ENCODE data around the gene HIVEP2.

The HIVEP2 gene

DNA sequence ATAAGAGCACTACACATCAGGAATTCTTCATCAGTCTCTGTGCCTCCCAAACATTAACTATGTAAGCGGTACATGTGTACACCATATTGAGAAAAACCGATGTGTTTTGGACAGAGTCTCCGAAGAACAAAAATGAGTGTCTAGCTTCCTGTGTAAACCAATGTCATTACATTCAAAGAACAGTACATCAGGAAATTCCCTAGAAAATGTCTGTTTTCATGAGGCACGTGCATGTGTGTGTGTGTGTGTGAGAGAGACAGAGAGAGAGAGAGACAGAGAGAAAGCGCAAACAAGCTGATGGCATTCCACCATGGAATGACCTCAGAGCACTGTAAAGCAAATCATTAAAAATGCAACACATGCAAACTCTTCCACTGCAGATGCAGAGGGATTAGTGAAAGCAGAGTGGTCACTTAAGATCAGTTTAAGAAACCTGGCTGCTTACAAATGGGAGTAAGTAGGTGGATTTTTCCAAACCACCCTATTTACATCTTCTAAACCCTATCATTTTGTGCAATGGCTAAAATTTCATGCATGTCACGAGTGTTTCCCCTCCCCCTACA is 133.9 kb downstream of the HIVEP2 start:
- DNase-seq = no peak

DNA sequence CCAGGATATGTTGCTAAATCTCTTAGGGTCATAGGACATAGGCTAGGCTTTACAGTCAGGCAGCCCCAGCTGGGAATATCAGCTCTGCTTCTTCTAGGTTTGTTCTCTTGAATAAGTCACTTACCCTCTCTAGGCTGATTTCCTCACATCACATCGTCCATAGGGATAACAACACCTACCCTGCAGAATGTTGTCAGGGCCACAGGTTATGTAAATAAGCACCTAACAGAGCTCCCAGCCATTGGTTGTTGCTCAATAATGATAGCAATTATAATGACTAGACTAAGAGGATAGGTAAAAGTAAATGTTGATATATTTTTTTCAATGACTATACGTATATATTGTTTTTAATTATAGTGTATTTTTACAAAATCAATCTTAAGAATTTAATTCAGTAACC is 135.0 kb downstream of the HIVEP2 start:
- no peak for DNase-seq

DNA sequence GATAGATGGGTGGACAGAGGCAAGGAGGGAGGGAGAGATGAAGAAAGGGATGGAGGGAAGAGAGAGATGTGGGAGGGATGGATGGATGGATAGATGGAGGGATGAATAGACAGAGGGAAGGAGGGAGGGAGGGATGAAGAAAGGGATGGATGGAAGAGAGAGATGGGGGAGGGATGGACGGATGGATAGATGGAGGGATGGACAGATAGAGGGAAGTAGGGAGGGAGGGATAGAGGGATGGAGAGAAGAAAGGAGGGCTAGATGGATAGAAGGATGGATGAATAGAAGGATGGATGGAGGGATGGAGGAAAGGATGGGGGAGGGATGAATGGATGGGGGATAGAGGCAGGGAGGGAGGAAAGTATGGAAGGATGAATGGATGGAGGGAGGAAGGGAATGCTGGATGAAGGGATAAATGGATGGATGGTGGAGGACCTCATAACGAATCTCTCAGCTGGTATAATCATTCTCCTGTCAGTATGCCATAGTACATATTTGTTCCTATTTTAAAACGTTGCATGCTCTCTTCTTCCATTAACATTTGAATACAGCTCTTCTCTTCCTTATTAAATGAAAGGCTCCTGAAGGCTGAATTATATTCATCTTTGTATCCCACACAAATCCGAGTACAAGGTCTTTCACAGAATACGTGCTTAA is 136.4 kb downstream of the HIVEP2 start:
- DNase-seq = no peak

DNA sequence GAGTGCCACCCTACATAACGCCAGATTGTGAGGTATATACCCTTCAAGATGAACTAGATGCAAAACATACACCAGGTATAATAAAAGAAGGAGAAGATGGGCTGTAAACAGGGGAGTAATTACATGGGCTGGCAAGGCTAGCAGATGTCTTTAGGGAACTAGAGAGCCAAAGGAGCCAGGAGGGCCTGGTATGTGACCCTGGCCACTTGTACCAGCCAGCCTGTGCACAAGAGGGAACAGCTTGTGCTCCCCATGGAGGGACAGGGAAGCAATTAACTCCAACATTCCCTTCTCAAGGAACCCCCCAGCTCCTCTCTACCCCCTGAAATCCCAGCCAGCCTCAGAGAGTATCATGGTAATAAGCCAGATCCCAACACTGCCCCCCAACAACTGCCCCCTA is 139.9 kb downstream of the HIVEP2 start:
- DNase-seq = no peak

DNA sequence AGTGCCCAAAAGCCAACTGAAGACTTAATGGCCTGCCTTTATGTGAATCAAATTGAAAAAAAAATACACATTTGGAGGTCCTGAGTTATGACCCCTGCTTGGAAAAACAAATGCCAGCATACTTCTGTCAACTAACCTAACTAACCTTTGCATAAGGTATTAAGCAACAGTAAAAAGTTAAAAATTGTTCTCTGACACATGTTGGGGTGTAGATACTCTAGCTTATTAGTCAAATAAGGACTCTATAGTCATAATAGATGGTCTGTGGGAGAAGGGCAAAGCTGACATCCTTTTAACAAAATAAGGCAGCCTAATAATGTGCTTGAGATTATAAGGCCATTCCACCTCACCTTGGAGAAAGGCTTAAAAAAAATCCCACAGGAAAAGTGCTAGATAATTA is 140.5 kb downstream of the HIVEP2 start:
- DNase-seq = no peak

DNA sequence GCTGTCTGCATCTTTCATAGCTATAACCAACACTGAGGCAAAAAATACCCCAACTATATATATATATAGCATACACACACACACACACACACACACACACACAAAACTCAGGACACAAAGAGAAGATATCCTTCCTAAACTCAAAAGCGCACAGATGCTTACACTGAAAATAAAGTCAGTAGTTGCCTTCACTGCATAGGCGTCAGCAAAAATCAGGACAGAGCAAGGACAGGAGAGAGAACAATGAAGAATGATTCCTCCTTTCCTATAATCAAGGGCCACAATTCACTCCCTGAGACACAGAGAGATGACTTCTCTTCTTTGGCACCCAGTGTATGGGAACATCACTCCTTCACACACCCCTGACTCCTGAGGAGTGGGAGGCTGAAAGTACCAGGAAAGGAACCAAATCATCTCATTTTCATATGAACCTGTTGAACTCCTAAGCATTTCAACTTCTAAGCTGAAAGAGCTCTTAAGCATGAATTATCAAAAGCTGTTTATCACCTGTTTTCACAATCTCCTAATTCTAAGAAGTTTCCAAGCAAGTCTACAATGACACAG is 141.4 kb downstream of the HIVEP2 start:
- no peak for DNase-seq

DNA sequence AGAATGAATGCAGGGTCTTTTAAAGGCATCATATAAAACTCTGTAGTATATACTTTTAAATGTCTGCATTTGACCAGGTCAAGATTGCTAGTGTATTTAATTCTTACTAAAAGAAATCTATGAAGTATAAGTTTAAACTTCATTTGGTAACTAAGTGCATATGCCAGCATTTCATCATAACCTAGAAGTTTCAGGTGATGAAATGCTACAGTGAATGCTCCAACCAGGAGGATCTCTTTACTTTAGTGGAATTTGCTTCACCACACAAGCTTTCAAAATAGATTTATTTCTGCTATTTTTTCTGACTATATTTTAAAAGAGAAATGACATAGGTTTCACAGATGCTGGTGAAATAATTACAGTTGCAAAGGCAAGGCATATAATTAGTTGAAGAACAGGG is 141.9 kb downstream of the HIVEP2 start:
- no peak for DNase-seq

DNA sequence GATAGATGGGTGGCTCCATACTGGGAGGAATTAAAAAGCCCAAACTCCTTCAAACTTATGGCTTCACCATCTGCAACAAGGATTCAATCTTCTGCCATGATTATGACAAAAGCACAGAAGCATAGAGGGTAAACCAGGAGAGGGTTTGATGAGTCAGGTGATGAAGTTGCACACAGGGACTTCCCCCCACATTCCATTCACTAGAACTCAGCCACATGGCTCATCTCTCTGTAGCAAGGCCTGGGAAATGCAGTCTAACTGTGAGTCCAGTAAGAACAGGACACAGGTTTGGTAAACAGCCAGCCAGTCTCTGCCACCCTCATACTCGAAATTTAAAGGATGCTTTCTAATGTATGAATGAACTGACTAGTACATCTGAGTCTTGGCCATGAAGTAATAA is 142.9 kb downstream of the HIVEP2 start:
- no peak for DNase-seq

DNA sequence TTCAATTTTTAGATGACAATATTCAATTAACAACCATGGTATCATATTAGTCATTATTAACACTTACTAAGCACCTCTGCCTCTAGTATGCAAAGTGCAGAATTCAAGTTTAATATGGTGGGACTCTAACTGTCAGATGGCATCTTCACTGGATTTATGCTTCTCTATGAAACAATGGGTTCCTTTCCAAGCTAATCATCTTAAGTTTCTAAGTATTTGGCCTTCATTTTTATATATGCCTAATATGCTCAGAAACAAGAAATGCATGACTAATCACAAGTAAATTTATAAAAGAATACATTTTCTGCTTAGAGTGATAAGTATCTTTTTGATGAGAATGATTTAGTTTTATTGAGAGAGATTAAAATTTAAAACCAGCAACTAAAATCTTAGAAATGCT is 144.7 kb downstream of the HIVEP2 start:
- DNase-seq = no peak

DNA sequence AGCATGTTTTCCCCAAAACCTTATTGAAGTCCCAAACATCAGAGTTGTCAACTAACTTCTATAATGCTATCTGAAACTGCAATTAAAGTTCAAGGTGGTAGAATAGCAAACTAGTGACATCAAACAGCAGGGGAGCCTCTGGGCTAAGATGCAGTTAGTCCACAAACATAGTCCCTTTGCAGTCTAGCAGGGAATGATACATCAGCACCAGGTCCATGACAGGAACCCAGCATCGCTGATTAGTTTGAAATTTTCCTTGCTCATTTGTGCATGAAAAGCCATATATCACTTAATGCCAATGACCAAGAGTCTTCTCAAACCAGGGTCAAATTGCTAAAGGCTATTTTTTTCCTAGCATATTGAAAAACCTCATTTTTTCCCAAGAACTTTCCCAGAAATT is 145.3 kb downstream of the HIVEP2 start:
- no peak for DNase-seq

DNA sequence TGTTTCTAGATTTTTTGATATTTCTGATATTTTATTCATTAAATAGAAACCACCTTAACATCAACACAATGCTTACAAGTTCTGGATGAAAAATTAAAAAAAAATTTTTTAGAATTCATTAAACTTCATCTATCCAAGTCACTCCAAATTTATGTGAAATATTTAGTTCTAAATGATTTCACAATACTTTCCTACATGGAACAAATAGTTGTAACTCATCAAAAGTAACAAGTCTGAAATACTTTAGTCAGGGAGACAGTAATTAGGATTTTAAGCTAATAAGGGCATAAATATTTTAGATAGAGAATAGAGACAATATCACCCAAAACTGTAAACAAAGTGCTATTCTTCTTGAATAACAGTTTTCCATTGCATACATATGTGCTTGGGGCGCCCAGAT is 147.8 kb downstream of the HIVEP2 start:
- no peak for DNase-seq

DNA sequence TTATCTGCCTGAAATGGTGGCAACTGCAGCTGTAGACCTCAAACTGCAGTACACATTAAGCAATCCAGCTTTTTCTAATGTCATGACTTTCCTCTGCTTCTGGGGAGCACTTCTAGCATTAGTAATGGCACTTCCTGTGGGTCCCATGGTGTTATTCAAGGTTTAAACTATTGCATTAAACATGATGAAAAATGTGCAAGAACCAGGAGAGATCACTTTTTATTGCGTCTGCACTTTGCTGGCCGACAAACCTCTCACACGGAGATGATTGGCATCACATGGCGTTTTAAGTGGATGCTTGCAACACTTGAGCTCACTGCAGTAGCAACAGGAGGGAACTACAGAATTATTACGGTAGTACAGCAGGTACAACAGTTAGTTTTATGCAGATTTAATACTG is 148.4 kb downstream of the HIVEP2 start:
- DNase-seq = peak in 1 of 2 experiments; percentile 7

DNA sequence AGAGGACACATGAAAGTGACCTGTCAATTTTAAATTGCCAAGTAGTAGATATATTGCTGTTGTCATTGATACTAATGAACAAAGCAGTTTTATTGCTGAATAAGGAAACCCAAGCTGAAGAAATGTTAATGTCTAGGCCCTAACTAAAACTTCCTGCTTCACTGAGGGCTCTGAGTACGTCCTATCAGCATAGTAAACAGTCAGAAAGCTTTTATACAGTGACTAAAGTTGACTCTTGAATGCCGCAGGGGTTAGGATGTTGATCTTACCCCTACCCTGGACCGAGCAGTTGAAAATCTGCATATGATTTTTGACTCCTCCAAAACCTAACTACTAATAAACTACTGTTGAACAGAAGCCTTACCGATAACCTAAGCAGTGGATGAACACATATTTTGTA is 149.0 kb downstream of the HIVEP2 start:
- no peak for DNase-seq

DNA sequence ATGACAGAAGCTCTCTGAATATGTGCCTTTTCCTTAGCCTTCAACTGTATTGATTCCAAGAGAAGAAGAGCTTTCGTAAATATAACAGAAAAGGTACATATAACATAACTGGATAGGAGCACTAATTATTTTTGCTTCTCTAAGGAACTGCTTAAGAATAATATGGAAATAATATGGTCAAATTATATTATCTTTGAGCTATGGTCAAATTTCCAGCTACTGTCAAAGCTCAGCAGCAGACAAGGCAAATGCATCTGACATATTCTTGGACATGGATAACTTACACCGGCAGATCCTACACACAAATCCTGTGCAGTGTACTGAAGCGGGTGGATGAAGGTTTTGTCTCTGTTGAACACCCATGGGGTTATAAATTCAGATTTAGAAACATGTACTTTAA is 150.6 kb downstream of the HIVEP2 start:
- no peak for DNase-seq

DNA sequence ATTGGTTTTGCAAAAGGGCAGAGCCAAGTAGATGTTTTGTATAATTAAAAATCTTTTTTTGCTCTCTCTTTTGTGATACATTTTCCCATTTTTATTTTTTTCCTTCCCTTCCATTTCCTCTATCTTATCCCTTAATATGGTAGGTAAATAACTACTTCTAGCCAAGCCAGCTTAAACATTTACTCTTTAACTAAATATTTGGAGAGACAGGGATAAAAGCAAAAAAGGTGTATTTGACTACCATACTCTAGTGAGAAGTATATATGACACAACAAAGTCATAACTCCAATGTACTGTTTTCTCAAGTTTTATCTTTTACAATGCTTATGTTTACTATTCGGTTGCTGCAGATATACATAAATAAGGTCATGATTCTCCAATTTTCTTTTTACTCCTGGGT is 154.7 kb downstream of the HIVEP2 start:
- no peak for DNase-seq

DNA sequence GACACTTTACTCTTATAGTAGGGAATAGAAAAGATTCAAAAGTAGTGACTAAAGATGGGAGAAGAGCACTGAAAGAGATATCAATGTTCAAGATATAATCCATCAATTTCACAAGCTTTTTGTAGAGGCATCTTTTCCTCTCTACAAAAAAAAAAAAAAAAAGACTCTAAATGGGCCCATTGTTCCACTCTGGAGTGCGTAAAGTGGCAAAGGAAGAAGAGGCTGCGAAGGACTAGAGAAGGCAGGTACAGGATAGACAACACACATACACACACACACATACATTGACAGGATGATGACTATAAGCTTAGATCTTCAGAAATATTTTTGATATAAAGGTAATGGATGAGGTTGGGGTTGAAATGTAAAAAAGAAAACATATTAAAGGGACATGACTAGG is 157.6 kb downstream of the HIVEP2 start:
- DNase-seq = no peak

DNA sequence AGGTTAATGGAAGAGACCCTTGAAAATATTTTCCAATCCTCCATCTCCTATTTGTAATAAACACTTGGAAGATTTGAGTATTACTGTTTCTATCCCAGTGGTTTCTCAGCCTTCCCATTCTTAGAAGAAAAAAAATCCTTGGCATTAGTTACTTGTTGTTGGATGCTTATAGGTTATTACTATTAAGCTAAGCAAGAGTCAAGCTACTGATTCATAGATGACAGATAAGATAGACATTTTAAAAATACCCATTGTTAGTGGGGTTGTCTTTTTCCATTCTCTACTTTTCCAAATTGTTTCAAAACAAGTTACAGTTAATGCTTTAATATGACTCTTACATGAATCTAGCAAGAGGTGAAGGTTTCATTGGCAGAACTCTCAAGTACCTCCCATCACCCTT is 158.5 kb downstream of the HIVEP2 start:
- no peak for DNase-seq

DNA sequence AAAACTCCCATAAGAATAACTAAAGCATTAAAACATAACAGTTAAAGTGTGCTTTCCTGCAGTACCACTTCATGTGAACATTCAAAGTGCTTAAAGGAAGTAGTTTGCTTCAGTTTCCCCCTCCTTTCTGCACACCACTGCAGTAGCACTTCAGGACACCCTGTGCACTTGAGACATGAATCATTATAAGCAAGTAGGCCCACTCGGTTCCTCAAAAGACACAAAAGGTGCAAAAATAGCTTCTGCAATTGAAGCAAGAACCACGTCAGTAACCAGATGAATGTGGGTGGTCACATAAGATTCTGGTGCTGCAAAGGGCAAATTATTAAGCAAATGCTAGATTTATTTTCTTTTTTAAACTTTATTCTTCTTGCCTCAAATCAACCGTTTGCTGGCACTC is 160.6 kb downstream of the HIVEP2 start:
- DNase-seq = peak; percentile 58 to 78

DNA sequence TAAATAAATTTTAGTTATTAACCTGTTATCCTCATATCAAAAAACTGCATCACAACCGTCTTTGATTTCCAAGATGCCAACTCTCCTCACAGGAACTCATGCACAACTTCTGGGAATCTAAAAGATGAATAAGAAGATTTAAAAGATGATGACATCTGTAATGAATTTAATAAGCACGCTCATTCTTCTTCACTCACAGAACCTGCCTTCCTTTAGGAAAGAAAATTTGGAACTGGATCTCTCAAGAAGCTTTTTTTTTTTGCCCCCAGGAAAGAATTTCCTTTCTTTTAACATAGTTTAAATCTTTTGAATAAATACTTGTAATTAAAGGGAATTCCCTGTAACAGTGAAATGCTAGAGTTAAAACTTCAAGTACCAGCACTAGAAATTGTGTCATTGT is 161.5 kb downstream of the HIVEP2 start:
- DNase-seq = no peak

DNA sequence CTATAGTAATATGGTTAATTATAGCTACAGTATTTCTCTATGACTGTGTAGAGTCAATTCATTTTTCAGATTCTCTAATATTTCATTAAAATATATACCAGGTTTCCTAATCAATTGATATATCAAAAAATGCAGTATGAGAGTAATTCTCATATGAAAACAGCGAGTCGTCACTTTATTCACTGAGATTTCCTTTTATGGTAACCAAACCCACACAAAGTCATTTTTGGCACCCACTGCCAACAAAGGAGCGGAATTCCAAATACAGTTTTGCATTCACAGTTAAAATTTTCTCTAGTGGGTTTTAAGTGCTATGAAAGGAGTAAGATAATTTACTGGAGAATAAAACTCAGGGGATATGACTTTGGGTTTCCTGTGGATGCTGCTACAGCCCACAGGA is 163.8 kb downstream of the HIVEP2 start:
- DNase-seq = no peak

DNA sequence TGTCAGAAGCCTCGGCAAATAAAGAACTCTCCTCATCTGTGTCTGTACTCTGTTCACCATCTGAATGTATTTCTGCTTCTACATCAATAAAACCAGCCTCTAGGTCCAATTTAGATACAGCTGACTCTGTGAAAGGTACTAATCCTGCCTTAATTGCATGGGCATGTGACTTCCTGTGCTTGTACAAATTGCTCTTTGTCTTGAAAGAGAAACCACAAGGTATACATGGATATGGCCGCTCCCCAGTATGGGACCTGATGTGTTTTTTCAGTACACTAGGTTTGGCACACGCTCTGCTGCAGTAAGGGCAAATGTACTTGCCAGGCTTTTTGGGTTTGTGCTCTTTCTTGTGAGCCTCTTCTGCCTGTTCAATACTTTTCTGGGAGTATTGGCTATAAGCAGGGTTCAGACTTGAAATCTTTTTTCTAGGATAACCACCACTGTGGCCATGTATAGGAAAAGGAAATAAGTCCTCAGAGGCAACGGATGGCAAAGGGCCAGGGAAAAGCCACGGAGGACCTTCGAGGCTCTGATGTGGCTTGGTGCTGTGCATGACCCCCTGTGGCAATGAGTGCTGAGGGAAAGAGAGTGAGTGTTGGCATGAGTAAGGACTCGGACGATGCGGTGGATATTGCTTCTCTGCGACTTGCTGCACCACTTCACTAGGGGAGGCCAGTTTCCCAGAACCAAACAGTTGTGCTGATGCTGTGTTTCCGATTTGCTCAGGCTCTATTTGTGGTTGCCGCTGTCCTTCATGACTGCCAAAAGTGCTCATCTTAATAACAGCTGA is 170.9 kb downstream of the HIVEP2 start:
- DNase-seq = no peak

DNA sequence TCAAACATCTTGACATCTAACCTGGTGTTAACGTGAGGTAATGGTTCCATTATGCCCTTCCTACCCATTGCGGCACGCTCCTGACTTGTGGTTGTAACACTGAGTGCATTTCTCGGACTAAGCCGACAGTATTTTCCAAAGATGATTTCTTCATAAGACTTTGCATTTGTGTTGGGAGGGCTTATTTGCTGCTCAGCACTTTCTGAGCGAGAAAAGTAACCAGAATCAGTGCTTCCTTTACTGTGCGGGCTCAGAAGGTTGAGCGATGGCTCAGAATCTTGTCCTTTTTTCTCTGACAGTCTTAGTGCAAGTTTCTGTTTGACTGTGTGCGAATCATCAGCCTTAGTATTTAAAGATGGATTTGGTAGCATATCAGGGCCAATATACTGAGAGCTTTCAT is 171.7 kb downstream of the HIVEP2 start:
- DNase-seq = no peak

DNA sequence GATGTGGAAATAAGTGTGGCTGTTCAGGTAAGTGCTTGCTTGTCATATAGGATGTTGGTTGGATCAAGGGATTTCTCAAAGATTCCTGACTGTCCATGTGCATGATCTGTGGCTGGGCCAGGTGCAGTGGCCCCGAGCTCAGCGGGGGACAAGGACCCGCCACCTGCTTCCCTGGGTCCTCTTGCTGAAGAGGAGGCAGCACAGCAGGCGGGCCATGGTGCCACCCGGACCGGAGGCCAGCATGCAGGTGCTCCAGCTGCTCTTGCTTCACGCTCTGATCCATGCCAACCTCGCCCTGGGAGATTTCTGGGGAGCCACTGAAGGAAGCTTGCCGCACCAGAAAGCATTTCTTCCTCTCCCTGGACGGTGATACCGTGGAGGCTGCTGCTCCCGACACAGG is 173.8 kb downstream of the HIVEP2 start:
- no peak for DNase-seq

DNA sequence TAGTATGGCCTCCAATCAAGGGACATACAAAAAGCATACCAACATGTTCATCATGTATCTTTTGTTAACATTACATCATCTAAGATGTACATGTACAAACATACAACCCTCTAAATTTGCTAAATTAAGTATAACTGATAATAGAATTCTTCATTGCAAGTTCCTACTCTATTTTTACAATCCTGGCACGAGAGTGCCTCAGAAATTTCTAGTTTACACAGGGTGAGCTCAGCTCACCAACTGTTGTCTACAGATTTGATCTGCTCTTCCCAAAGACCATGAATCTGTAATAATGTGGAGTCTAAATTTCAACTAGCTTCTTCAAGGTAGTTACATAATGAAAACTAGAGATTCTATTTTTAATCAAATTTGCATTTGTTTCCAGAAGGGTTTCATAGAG is 179.7 kb downstream of the HIVEP2 start:
- DNase-seq = no peak
